GM21423 (cell line): ENCODE measurements around the gene PPM1L.

Source experiments
- ATAC-seq: cut with Tn5 transposase; IDR thresholded peaks from one replicate; pipeline ENCODE4 v1.9.1; 2021; ENCODE audit warnings: mild to moderate bottlenecking, moderate library complexity; ENCODE audit not compliant: unreplicated experiment

The PPM1L gene

GRCh38 chr3:160758929-160759577 lies 3.0 kb downstream of the PPM1L start:
- ATAC-seq: no peak

DNA sequence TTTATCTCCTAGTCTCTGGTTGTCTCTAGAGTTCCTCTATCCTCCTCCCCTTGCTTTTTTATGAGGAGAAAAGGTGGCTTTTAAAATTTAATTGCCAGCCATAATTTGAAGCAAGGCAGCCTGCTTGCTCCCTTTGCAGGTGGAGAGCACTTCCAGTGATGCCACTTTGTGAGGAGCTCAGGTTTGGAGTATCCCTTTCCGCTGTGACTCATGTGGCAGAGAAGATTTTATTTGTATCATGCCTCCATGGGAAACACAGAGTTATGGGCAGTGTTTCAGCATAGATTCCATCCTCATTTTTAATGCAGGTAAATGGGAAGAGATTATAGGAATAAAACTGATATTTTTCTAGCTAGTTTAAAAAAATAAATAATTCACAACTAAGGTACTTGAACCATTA lies 7.0 kb downstream of the PPM1L start:
- no peak for ATAC-seq

DNA sequence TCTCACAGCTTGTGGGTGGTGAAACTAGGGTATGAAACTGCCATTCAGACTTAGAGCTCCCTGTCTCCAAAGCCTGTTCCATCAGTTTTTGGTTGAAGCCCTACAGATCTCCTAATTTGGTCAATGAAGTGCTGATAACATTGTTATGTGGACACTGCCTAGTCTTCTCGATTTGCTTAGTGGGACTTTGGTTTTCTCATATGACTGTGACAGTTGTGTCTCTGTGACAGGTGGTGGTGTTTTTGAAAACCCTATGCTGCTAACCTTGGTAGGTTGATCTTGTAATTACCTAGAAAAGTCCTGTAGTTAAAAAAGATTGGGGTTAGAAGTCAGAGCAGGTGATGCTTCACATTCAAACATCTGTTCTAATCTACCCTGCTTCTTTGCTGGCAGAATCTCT lies 9.2 kb downstream of the PPM1L start:
- ATAC-seq: no peak

GRCh38 chr3:160768031-160768430 lies 12.0 kb downstream of the PPM1L start:
- no peak for ATAC-seq

- ATAC-seq: no peak
These were observed 12.9 kb downstream of the PPM1L start for GRCh38 chr3:160768918-160769317.

DNA sequence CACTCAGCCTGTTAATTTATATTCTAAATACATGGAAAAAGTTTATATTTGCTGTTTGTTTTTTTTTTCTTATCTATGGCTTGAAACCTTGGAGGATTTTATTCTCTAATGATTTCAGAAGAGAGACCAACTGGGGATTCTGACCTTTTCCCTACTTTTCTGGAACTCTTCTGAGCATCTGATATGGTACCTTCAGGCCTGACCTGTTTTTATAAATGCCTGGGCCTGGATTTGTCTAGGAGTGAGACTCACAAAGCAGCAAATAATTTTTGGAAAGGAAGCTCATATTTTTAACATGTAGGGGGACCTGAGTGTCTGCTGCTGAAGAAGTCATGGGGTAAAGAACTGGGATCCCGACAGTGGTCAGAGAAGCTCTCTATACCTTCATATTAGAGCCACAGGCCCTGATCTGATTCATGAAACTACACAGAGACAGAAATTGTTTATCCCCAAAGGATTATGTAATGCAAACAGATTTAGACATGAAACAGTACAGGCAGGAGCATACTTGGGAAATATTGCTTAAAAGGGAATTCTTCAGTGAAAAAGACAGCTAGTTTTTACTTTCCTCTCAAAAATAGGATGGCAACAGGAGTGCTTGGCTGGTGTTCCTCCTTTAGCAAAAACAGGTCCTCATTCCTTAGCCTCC lies 15.9 kb downstream of the PPM1L start:
- no peak for ATAC-seq

DNA sequence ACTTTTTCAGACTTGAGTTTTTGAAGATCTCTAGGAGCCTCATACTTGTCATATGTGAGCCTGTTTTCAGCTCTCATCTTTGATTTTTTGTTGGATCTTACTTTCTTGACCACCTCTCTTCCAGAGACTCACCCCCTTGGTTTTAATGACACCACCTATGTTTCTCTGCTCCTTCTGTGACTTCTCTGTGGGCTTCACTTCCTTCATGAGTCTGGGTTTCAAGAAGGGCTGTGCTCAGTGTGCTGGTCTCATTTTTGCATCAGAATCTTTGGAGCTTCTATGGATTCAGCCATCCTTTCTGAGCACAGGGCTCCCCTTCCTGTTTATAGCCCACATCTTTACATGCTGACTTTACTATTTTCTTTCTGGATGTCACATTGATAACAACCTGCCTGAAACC lies 17.7 kb downstream of the PPM1L start:
- no peak for ATAC-seq

GRCh38 chr3:160774172-160774571 lies 18.1 kb downstream of the PPM1L start:
- ATAC-seq: no peak

- no peak for ATAC-seq
These were observed 22.4 kb downstream of the PPM1L start for GRCh38 chr3:160778480-160778879.

DNA sequence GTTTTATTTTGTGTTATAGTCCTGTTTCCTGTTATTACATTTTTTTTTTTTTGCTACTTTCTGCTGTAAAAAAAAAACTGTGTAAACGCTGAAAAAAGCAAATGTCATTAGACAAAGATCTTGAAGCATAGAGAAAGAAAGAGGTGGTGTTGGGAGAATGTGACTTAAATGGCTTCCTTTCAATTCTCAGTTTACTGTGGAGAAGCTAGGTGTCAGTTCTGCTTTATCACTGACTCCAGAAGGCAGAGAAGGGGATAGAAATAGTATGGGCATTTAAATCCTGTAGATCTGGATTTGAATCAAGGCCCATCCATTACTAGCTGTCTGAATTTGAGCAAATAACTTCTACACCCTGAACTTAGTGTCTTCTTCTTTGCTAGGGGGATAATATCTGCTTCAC lies 23.0 kb downstream of the PPM1L start:
- no peak for ATAC-seq

- no peak for ATAC-seq
These were observed 24.2 kb downstream of the PPM1L start for GRCh38 chr3:160780245-160780644.

DNA sequence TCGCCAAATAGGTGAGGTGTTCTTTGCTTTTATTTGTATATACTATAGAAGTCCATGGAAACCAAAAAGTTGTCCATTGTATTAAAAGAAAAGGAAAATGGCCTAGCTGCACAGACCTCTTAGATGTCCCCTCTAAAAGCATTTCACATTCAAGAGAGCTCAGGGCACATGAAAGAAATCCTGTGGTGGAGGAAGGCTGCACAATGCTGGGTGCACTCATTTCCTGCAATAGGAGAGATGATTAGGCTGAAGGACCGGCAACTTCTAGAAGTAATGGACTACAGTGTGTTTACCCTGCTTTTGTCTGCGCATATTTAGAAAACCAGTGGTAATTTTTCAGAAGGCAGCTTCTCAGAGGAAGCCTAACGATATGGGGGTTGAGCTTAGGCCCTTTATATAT lies 25.4 kb downstream of the PPM1L start:
- ATAC-seq: no peak

DNA sequence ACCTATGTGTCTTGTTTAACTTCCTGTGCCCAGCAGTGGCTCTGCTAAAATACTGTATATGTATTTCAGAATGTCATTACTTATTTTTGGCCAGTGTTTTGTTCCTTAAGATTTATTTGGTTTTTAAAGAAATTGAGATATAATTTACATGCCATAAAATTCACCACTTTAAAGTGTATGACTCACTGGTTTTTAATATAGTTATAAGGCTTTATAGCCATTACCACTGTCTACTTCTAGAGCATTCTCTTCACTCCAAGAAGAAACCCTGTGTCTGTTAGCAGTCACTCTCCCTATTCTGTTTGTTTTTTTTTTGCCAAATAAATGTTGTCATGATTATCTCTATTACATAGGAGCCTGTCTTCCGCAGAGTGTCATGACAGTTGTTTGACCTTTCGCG lies 25.8 kb downstream of the PPM1L start:
- ATAC-seq: no peak

GRCh38 chr3:160784853-160785252 lies 28.8 kb downstream of the PPM1L start:
- no peak for ATAC-seq

DNA sequence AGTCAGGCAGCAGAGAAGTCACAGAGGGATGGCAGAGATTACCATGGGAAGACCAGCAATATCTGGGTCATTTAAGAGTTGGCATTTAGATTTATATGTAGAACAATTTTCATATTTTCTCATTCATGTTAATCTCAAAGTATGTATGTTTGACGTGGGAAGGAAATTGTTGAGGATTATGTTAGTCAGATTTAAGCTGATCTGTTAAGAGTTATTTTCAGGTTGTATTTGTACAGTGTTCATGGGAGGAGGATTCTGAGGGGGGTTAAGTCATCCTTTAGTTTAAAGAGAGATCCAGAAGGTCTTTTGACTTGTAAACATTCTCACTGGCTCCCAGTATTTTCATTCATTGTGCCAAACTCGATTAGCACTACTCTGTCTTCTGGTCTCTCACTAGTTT lies 34.7 kb downstream of the PPM1L start:
- ATAC-seq: no peak

DNA sequence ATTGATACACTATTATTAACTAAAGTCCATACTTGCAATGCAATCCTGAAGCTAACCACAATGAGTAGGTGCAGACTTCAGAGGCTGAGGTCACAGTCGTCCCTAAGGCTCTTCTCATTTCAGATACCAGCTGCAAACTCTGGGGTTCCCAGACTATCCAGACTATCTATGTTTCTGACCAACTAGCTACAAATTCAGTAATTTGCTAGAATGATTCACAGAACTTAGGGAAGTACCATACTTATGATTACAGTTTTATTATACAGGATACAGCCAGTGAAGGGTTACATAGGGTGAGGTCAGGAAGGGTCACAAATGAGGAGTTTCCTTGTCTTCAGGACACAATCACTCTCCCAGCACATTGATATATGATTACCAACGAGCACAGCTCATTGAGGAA lies 36.5 kb downstream of the PPM1L start:
- ATAC-seq: no peak

GRCh38 chr3:160793722-160794252 lies 37.8 kb downstream of the PPM1L start:
- ATAC-seq: no peak

- ATAC-seq: no peak
These were observed 40.2 kb downstream of the PPM1L start for GRCh38 chr3:160796089-160796812.

- ATAC-seq: no peak
These were observed 40.8 kb downstream of the PPM1L start for GRCh38 chr3:160796813-160797164.

DNA sequence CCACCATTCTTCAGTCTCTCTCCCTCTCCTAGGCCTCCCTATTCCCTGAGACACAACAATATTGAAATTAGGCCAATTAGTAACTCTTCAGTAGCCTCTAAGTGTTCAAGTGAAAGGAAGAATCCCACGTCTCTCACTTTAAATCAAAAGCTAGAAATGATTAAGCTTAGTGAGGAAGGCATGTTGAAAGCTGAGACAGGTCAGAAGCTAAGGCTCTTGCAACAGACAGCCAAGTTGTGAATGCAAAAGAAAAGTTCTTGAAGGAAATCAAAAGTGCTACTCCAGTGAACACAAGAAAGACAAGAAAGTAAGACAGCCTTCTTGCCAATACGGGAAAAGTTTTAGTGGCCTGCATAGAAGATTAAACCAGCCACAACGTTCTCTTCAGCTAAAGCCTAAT lies 41.3 kb downstream of the PPM1L start:
- ATAC-seq: no peak

GRCh38 chr3:160801386-160802118 lies 45.5 kb downstream of the PPM1L start:
- ATAC-seq: peak; percentile 58
